ENCODE data around the gene SMO.

DNA sequence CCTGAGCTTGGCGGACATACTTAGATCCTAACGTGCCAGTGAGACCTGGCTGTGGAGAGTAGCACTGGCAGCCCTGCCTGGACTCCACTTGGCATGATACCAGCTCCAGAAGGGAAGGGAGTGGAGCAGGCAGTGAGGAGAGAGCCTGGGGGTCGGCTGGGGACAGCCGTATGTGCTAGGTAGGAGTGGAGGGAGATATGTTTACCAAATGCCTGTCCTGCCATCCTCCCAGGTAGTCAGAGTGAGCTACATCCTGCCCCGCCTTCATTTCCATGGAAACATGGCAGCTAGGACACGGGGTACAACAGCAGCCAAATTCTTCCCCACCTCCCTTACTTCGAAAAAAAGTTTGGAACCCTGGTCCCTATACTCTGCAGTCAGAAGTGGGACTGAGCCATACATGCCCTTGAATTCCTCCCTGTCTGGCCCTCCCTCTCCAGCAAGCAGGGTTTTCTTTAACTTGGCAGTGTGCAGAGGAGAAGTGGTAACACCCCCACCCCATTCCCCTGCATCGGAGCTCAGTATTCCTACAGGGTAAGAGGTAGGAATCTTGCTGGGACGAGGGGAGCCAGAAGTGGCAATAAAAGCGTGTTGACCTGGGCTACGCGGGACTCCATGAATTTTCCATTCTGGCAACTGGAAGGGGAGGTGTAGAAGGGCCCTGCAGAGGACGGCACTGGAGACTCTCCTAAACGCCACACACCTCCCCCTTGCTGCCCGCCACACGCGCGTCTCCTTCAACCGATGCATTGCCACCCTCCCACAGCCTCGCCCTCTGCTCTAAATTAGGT is 20.0 kb upstream of the SMO start:
- TF ChIP-seq, protein P1, sequence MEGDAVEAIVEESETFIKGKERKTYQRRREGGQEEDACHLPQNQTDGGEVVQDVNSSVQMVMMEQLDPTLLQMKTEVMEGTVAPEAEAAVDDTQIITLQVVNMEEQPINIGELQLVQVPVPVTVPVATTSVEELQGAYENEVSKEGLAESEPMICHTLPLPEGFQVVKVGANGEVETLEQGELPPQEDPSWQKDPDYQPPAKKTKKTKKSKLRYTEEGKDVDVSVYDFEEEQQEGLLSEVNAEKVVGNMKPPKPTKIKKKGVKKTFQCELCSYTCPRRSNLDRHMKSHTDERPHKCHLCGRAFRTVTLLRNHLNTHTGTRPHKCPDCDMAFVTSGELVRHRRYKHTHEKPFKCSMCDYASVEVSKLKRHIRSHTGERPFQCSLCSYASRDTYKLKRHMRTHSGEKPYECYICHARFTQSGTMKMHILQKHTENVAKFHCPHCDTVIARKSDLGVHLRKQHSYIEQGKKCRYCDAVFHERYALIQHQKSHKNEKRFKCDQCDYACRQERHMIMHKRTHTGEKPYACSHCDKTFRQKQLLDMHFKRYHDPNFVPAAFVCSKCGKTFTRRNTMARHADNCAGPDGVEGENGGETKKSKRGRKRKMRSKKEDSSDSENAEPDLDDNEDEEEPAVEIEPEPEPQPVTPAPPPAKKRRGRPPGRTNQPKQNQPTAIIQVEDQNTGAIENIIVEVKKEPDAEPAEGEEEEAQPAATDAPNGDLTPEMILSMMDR (IDR thresholded peaks at IDR 0.05) = no peak
- TF ChIP-seq EZH2 (IDR thresholded peaks at IDR 0.05; ENCODE audit: borderline replicate concordance, insufficient read depth, low read depth, low read length, poor library complexity, severe bottlenecking) = no peak
